Measurements from ENCODE around the gene S1PR4.
A peak's percentile ranks its signal among the peaks of the same experiment; 100 is the strongest.
"Not testable (repeated sequence)": the region's sequence is repeated elsewhere in the genome, so short reads cannot be mapped to it uniquely, and the experiment has no call there.

S1PR4 gene

DNA sequence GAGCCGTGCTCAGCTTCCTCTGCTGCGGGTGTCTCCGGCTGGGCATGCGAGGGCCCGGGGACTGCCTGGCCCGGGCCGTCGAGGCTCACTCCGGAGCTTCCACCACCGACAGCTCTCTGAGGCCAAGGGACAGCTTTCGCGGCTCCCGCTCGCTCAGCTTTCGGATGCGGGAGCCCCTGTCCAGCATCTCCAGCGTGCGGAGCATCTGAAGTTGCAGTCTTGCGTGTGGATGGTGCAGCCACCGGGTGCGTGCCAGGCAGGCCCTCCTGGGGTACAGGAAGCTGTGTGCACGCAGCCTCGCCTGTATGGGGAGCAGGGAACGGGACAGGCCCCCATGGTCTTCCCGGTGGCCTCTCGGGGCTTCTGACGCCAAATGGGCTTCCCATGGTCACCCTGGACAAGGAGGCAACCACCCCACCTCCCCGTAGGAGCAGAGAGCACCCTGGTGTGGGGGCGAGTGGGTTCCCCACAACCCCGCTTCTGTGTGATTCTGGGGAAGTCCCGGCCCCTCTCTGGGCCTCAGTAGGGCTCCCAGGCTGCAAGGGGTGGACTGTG lies 1.2 kb downstream of the S1PR4 start:
- no peak for DNase-seq (ENCODE audit: low read depth in 2 of 2)

DNA sequence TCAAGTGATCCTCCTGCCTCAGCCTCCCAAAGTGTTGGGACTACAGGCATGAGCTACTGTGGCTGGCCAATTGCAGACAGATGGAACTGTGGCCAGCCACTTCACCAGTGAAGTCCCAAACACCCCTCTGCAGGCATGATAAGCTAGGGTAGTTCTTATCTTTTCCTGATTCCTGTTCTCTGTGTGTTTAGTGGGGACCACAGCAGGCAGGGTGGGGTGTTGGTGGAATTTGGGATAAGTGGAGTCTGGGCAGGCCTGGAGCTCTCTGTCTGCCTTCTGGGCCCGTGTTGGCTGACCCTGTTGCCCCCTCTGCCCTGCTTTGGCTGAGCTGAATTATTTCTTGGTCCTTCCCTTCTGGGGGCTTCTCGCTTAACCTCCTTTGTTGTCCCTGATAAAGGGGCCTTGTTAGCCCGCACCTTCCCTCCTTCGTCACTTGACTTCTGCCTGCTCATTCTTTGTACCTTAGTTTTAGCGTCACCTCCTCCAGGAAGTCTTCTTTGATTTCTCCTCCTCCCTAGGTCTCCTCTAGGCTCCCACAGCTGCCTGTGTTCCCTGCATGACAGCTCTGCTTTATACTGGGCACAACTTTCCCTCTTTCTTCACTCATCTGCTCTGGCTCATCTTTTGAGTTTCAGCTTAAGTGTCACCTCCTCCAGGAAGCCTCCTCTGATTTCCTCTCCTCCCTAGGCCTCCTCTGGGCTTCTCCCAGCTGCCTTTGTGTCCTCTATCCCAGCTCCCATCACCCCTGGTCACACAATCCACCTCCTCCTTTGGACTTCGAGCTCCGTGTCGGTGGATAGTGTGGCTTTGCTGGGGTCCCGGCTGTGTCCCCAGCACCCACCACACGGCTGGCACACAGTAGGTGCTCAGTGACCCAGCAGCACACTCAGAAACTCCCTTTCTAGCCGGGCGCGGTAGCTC lies 5.4 kb downstream of the S1PR4 start:
- DNase-seq (ENCODE audit: low read depth in 2 of 2), result no peak

DNA sequence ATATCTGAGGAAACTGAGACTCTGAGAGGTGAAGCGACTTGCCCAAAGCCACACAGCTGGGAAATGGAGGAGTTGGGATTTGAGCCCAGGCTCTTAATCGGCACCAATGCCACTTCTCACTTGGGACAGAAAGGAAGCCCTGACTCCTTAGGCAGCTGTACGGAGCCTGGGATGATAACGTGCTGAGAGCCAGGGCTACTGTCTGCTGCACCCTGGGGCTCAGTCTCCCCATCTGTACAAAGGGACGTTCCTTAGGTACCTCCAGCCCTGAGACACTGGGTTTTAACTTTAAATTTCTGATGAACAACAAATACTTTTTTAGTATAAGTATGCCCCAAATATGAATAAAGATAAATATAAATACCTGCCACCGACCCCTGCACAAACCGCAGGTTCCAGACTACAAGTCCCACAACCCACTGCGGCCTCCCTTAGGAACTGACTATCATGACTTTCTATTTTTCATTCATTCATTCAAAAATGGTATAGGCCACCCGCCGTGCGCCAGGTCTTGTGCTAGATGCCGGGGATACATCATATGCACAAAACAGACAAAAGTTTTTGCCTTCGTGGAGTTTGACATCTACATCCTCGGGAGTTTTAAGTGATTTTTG lies 6.4 kb downstream of the S1PR4 start:
- DNase-seq (ENCODE audit: low read depth in 2 of 2), result no peak

DNA sequence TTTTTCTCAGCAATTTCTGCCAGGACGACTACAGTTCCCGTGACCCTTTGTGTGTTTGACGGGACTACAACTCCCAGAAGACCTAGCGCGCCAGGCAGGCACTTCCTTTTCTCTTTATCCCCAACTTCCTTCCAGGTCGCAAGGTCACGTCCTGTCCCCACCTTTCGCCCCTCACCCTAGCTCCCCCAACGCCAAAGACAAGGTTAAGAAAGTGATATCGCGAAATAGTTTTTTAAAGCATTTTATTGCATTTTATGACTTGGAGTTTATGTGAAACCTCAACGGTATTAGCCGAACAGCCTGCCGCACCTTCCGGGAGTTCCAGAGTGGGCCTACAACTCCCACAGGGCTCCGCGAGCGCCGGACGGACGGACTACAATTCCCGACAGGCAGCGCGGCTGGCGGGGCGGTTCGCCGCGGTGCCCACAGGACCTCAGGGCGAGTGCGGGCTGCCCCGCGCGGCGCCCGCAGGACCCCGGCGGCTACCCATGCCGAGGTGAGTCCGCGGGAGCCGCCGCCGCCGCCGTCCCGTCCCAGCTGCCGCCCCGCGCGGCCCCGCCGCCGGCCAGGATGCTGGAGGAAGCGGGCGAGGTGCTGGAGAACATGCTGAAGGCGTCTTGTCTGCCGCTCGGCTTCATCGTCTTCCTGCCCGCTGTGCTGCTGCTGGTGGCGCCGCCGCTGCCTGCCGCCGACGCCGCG lies 7.0 kb downstream of the S1PR4 start, which contains the start of gene NCLN:
Gene NCLN, plus strand, starts transcription at position 470 of the 699 bp plus-strand sequence. Its CDS starts 101 bp downstream, at position 571.
- peak; percentile 81 to 88 for DNase-seq (ENCODE audit: low read depth in 2 of 2)

DNA sequence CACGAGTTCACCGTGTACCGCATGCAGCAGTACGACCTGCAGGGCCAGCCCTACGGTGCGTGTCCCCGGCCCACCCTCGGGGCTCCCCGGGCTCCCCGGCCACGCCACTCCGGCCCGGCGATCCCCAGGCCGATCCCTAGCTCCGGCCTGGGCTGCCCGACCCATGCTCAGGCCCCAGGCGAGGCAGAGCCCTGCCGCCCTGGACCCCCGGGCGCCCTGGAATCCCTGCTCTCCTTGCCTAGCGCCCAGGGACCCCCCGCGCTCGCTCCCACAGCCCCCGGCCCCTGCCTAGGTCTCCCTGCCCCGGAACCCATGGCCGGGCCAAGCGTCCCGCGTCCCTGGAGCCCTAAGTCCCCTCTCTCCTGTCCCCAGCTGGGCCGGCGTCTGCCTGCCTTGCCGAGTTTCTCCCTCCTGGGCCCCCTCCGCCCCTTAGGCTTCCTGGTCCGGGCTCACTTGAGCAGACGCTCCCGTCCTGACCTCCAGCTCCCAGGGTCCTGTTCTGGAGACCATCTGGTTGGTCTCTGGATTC lies 7.7 kb downstream of the S1PR4 start:
- no peak for DNase-seq (ENCODE audit: low read depth in 2 of 2)

DNA sequence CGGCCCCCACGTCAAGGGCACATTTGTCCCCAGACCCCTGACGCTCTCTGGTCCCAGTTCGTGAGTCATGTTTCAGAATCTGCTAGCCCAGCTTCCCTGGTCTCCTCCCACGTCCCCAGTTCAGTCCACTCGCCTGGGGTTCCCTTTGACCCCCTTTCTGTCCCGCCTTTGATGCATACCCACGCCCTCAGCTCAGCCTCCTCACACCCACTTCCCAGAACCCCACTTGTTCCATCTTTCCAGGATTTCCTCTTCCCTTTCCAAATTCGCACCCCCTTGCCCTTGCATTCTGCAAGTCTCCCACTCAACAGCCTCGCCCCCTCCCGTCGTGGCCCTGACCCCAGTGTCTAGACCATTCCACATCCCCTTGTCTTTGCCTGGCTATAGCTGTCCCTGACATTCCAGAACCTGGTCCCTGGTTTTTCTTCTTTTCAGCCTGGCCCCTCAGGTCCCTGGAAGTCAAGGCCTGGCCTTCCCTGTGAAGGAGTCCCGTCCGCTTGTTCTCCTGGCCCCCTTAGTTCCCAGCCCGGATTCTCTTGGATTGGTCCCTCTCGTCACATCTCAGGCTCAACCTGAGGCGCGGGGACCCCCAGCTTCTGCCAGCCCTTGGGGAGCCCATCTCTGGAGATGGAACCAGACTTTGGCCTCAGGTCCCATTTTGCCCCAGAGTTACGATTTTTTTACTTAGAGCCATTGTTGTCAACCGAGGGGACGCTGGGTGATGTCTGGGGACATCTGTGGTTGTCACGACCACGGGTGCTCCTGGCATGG lies 8.5 kb downstream of the S1PR4 start:
- no peak for DNase-seq (ENCODE audit: low read depth in 2 of 2)

- DNase-seq (ENCODE audit: low read depth in 2 of 2), result no peak
These were observed 9.3 kb downstream of the S1PR4 start for GRCh38 chr19:3187662-3188511.

DNA sequence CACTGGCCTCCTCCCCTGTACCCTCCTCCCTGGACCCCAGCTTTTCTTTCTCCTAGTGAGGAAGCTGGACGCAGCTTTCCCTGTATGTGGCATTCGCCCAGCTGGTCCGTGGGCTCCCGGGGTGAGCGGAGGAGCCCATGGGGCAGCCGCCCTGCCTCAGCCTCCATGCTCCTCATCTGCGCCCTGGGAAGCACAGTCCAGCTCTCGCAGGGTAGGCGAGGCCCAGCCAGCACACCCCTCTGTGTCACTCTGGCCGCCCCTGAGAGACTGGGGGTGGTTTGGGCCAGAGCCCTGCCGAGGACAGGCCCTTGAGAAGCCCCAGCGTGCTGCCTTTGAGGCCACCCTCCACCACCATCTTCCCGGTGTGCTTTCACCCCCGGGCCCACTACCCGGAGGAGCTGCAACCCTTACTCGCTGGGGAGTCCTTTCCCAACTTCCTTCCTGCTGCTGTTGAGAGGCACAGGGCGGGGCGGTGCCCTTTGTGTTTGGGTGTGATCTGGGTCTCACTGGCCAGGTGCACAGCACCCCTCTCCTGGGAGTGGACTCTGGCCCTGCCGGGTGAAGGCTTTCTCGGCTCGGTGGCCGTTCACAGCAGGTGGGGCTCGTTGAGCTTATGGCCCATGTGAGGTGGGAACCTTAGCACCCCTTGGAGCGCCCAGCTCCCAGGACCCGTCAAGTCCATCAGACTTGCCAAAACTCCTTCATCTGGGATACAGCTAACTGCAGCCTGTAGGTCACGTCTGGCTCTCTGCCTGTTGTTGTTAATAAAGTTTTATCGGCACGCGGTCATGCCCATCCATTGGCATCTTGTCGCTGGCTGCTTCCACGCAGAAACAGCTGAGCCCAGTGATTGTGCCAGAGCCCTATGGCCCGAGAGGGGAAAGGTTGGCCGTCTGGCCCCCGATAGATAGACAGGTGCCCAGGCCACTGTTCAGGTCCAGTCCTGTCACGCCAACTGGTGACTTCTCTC lies 10.3 kb downstream of the S1PR4 start:
- DNase-seq (ENCODE audit: low read depth in 2 of 2), result no peak

DNA sequence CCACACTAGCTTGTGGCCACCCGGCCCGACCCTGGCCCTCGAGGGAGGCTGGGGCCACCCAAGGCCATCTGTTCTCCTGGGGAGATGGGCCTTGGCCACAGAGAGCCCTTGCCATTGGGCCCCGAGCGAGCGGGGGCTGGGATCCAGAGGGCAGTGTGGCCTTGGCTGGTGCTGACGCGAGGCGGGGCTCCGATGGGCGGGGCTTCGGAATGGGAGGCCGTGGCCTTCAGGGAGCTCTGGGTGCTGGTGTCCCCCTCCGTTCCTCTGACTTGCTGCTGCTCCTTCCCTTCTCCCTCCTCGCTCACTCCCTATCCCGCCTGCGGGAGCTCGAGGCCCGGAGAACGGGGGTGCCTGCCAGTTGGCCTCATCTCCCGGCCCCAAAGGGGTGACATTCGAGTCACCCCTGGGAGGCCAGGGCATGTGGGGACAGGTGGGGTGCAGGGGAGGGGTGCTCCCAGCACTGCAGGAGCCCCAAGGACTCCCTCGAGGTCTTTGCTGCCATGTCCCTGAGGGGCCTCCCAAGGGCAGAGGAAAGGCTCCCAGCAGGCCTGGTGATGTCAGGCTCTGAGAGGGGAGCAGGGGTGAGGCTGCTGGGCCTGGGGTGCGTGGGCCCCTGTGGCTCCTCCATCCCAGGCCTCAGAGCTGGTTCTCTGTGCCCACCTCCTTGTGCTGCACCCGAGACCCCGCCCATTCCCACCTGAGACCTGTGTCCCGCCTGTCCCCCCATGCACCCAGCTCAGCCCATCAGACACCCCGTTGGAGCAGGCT lies 11.3 kb downstream of the S1PR4 start:
- no peak for DNase-seq (ENCODE audit: low read depth in 2 of 2)

GRCh38 chr19:3190470-3190770 lies 11.9 kb downstream of the S1PR4 start:
- no peak for DNase-seq (ENCODE audit: low read depth in 2 of 2)

DNA sequence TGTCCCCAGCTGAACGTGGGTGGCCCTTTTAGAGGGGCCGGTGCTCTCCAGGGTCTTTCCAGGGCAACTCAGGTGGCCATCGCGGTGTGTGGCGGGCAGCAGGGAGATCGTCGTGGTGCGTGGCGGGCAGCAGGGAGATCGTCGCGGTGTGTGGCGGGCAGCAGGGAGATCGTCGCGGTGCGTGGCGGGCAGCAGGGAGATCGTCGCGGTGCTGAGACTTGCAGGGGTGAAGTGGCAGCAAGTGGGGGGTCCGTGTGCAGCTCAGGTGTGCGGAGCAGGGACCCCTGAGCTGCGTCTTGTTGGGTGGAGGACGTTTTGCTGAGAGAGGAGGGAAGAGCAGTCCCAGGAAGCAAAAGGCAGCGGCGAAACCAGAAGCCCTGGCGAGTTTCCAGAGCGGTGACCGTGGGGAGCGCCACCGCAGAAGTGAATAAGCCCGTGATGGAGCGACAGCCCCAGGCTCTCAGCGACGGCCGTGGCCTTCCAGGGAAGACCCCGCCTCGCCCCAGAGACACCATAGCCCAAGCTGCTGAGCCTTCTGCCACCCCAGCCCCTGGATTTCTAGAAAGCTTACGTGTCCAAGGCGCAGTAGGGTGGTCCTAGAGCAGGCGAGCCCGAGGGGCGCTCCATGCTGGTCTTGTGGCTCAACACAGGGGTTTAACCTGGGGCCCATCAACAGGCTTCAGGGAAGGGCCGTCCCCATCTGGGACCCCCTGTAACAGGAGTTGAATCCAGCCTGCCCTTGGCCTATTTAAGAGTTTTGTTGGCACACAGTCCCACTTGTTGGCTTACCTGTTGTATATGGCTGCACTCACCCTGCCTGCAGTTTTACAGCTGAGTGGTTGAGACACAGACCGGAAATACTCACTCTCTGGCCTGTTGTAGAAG lies 12.6 kb downstream of the S1PR4 start:
- no peak for DNase-seq (ENCODE audit: low read depth in 2 of 2)

DNA sequence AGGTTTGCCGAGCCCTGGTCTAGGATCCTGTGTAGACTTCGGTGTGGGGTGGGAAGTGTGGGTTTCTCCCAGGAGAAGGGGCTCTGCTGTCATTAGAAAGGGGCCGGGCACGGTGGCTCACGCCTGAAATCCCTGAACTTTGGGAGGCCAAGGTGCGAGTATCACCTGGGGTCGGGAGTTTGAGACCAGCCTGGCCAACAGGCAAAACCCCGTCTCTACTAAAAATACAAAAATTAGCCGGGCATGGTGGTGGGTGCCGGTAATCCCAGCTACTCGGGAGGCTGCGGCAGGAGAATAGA lies 13.2 kb downstream of the S1PR4 start:
- DNase-seq (ENCODE audit: low read depth in 2 of 2), result not testable (repeated sequence)

DNA sequence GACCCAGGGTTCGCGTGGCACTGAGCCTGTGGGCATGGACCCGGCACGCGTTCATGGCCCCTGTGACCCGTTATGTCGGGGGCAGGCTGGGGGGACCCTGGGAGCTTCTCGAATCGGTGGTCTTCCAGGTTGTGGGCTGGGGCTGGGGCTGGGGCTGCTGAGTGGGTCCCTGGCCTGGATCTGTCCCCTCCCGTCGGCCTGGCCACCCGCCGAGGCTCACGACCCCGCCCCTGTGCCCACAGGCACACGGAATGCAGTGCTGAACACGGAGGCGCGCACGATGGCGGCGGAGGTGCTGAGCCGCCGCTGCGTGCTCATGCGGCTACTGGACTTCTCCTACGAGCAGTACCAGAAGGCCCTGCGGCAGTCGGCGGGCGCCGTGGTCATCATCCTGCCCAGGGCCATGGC lies 13.7 kb downstream of the S1PR4 start:
- DNase-seq (ENCODE audit: low read depth in 2 of 2), result no peak

- DNase-seq (ENCODE audit: low read depth in 2 of 2), result no peak
These were observed 14.1 kb downstream of the S1PR4 start for GRCh38 chr19:3192684-3193083.

GRCh38 chr19:3193256-3194105 lies 14.9 kb downstream of the S1PR4 start:
- no peak for DNase-seq (ENCODE audit: low read depth in 2 of 2)

All from stimulated activated CD4-positive, alpha-beta T cell treated with anti-CD3 and anti-CD28 coated beads, Interleukin-1b, Interleukin-23, amount 100 ng/mL, for 1 hour (primary cell).